ENCODE measurements around the gene BTBD10. TPM values are rescaled to one million over a fixed set of nuclear protein-coding genes. Genes with fewer than 3 reads are reported as not detected.
A peak's percentile ranks its signal among the peaks of the same experiment; 100 is the strongest.

BTBD10 gene
- total and polyA plus RNA-seq, 3 experiments from 2014 or later, result 14.3 to 27.3 (median 24.1) TPM

DNA sequence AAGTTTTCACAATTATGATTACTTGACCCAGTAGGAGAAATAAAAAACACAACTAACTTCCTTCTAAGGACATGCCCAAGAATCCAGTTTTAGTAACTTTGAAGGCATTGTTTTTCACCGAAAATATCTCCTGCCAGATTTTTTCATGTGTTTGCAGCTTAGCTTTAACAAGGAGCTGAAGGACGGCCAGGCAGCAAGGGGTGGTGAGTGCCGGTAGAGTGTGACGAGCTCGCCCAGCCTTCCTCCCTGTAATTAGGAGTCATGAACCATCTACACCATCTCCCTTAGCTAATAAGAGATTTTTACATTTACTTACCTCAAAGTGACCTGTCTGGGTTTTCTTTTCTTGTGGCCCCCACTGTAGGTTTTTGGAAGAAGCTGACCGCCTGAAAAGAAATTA, 113.4 kb downstream of the BTBD10 start:
- H3K4me3 ChIP-seq (ENCODE audit: low read length), result no peak overlapping the region
- H3K4me1 Mint-ChIP-seq, result peaks cover 52 to 69% (median 58%) of the 10 kb centered on the region in 3 donors
- peak overlapping the region in 4 of 8 donors; percentile 12 to 56 (median 51) for H3K27ac Mint-ChIP-seq
- POLR2A ChIA-PET, result no interaction called here
- DNase-seq, result no peak
- peaks cover 25% of the 10 kb centered on the region for H3K36me3 ChIP-seq (ENCODE audit: insufficient read depth, low read length)
- H3K36me3 Mint-ChIP-seq, result peaks cover 0 to 70% (median 22%) of the 10 kb centered on the region in 3 donors
- no peaks in the 10 kb centered on the region for H3K27me3 ChIP-seq (ENCODE audit: insufficient read depth, low read length, poor library complexity, severe bottlenecking)
- CTCF ChIA-PET, result interaction anchor here (1.4 to 1.7 kb wide), 2 partner anchors 14 to 385 kb away, joined by 4 to 8 read pairs; no protein-coding TSS in a partner anchor
- H3K9me3 Mint-ChIP-seq, result no peaks in the 10 kb centered on the region
- no peaks in the 10 kb centered on the region for H3K27me3 Mint-ChIP-seq
- H3K4me1 ChIP-seq (ENCODE audit: insufficient read depth, low read length), result peaks cover 19% of the 10 kb centered on the region
- no peak overlapping the region for H3K27ac ChIP-seq (ENCODE audit: low read depth, low read length)
- no peaks in the 10 kb centered on the region for H3K9me3 ChIP-seq (ENCODE audit: low read length)
- no peak overlapping the region for H3K4me3 Mint-ChIP-seq

DNA sequence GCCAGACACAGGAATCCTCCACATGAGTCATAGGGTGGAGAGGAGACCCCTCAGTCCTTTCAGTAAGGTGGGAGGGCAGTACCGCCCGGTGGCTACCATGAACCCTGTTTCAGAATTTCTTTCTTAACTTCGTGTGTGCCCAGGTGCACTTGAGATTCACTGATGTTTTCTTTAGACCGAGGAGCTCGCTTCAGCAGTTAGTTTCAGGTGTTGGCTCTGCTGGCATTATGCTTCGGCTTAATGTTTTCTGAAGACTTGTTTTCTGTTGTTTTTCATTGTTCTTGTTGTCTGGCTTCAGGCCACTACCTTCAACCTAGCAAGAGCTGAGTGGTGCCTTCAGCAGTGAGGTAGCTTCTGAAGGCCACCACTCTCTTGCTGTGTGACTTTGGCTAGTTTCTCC, 114.0 kb downstream of the BTBD10 start:
- H3K9me3 ChIP-seq (ENCODE audit: low read length), result no peaks in the 10 kb centered on the region
- H3K4me1 Mint-ChIP-seq, result peaks cover 51 to 69% (median 63%) of the 10 kb centered on the region in 3 donors
- H3K27me3 ChIP-seq (ENCODE audit: insufficient read depth, low read length, poor library complexity, severe bottlenecking), result no peaks in the 10 kb centered on the region
- ChIA-PET CTCF (interaction anchor here (1.4 to 1.7 kb wide), 2 partner anchors 13 to 385 kb away, joined by 4 to 8 read pairs; no protein-coding TSS in a partner anchor), POLR2A (no interaction called here)
- H3K27me3 Mint-ChIP-seq, result no peaks in the 10 kb centered on the region
- H3K36me3 ChIP-seq (ENCODE audit: insufficient read depth, low read length), result peaks cover 22% of the 10 kb centered on the region
- peak overlapping the region in 3 of 8 donors; percentile 47 to 83 (median 71) for H3K27ac Mint-ChIP-seq
- H3K27ac ChIP-seq (ENCODE audit: low read depth, low read length), result no peak overlapping the region
- H3K4me3 Mint-ChIP-seq, result no peak overlapping the region
- H3K4me1 ChIP-seq (ENCODE audit: insufficient read depth, low read length), result peaks cover 19% of the 10 kb centered on the region
- H3K9me3 Mint-ChIP-seq, result no peaks in the 10 kb centered on the region
- peaks cover 0 to 67% (median 22%) of the 10 kb centered on the region in 3 donors for H3K36me3 Mint-ChIP-seq
- DNase-seq, result no peak
- H3K4me3 ChIP-seq (ENCODE audit: low read length), result no peak overlapping the region

DNA sequence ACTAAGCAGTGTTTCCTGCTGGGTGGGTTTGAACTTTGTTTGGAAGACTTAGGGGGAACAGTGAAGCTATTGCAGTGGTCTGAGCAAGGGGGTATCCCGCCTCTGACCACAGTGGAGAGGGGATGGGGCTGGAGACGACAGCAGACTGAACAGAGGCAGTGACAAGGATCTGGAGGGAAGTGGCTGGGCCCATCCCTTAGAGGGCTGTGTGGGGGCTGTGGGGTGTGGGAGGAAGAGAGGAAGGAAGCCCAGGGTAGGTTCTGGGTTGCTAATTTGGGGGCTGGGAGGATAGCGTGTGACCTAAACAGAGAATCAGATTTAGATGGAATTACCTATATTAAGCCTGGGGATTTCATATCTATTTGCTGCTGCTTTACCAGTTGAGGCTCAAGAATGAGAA, 114.7 kb downstream of the BTBD10 start:
- H3K4me3 Mint-ChIP-seq, result peak overlapping the region in 4 of 7 donors; percentile 7 to 66 (median 38)

DNA sequence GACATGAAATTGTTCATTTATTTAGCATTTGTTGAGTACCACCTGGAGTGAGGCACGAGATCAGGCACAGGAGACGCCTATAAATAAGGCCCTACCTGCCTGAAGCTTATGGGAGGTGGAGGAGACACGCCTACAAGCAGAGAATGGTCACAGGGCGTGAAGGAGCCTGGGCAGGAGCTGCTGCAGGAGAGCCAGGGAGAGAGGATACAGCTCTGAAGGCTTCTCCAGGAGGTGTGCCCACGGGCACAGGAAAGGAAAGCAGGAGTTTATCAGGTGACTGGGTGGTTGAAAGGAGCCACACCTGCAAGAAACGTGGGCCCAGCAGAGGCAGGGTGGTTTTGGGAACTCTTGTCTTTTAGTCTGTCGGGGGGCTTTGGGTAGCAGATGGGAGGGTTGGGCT, 115.1 kb downstream of the BTBD10 start:
- H3K27ac ChIP-seq (ENCODE audit: low read depth, low read length), result no peak overlapping the region
- peaks cover 19% of the 10 kb centered on the region for H3K4me1 ChIP-seq (ENCODE audit: insufficient read depth, low read length)
- H3K27ac Mint-ChIP-seq, result peak overlapping the region in 7 of 8 donors; percentile 64 to 93 (median 74)
- H3K36me3 Mint-ChIP-seq, result peaks cover 0 to 65% (median 19%) of the 10 kb centered on the region in 3 donors
- H3K4me3 ChIP-seq (ENCODE audit: low read length), result no peak overlapping the region
- H3K4me3 Mint-ChIP-seq, result peak overlapping the region in 5 of 7 donors; percentile 7 to 66 (median 49)
- ChIA-PET POLR2A (no interaction called here), CTCF (no interaction called here)
- H3K9me3 Mint-ChIP-seq, result no peaks in the 10 kb centered on the region
- H3K27me3 ChIP-seq (ENCODE audit: insufficient read depth, low read length, poor library complexity, severe bottlenecking), result no peaks in the 10 kb centered on the region
- H3K27me3 Mint-ChIP-seq, result no peaks in the 10 kb centered on the region
- H3K36me3 ChIP-seq (ENCODE audit: insufficient read depth, low read length), result peaks cover 22% of the 10 kb centered on the region
- no peak for DNase-seq
- H3K4me1 Mint-ChIP-seq, result peaks cover 58 to 79% (median 64%) of the 10 kb centered on the region in 3 donors
- H3K9me3 ChIP-seq (ENCODE audit: low read length), result no peaks in the 10 kb centered on the region

More for the DNA sequence above, 114.7 kb downstream of the BTBD10 start:
- peaks cover 0 to 67% (median 23%) of the 10 kb centered on the region in 3 donors for H3K36me3 Mint-ChIP-seq
- peaks cover 57 to 75% (median 67%) of the 10 kb centered on the region in 3 donors for H3K4me1 Mint-ChIP-seq
- Histone ChIP-seq H3K27ac (ENCODE audit: low read depth, low read length) (no peak overlapping the region), H3K27me3 (ENCODE audit: insufficient read depth, low read length, poor library complexity, severe bottlenecking) (no peaks in the 10 kb centered on the region), H3K36me3 (ENCODE audit: insufficient read depth, low read length) (peaks cover 22% of the 10 kb centered on the region), H3K4me3 (ENCODE audit: low read length) (no peak overlapping the region), H3K9me3 (ENCODE audit: low read length) (no peaks in the 10 kb centered on the region), H3K4me1 (ENCODE audit: insufficient read depth, low read length) (peaks cover 19% of the 10 kb centered on the region)
- ChIA-PET CTCF (no interaction called here), POLR2A (no interaction called here)
- DNase-seq, result no peak
- H3K27me3 Mint-ChIP-seq, result no peaks in the 10 kb centered on the region
- H3K27ac Mint-ChIP-seq, result peak overlapping the region in 7 of 8 donors; percentile 64 to 93 (median 74)
- no peaks in the 10 kb centered on the region for H3K9me3 Mint-ChIP-seq

DNA sequence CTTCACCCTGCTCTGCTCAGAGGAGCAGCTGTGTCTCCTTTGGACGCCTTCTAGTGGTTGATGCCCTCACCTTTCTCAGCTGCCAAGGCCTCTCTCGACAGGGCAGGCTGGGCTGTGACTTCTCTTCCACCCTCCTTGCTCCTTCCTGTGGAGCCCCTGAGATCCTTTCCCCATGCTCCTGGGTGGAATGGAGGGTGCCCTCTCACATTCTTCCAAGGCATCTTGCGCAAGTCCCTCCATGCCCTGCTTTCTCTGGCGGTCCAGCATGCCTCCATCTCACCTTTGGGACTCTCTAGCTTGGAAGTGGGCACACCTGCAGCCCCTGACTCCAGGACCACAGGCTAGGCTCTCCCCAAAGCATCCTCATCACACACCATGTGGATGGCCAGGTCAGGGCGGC, 116.6 kb downstream of the BTBD10 start:
- Mint-ChIP-seq H3K4me1 (peaks cover 57 to 83% (median 71%) of the 10 kb centered on the region in 3 donors), H3K4me3 (peak overlapping the region in 1 of 7 donors; percentile 24), H3K27ac (peak overlapping the region in 3 of 8 donors; percentile 37 to 69 (median 47)), H3K9me3 (no peaks in the 10 kb centered on the region), H3K36me3 (peaks cover 0 to 64% (median 14%) of the 10 kb centered on the region in 3 donors), H3K27me3 (no peaks in the 10 kb centered on the region)
- Histone ChIP-seq H3K9me3 (ENCODE audit: low read length) (no peaks in the 10 kb centered on the region), H3K27ac (ENCODE audit: low read depth, low read length) (no peak overlapping the region), H3K27me3 (ENCODE audit: insufficient read depth, low read length, poor library complexity, severe bottlenecking) (no peaks in the 10 kb centered on the region), H3K4me3 (ENCODE audit: low read length) (no peak overlapping the region), H3K4me1 (ENCODE audit: insufficient read depth, low read length) (peaks cover 19% of the 10 kb centered on the region), H3K36me3 (ENCODE audit: insufficient read depth, low read length) (peaks cover 11% of the 10 kb centered on the region)
- no peak for DNase-seq
- CTCF ChIA-PET, result interaction anchor here (1.8 kb wide), 1 partner anchor 11 kb away, joined by 7 read pairs; no protein-coding TSS in a partner anchor
- POLR2A ChIA-PET, result no interaction called here

DNA sequence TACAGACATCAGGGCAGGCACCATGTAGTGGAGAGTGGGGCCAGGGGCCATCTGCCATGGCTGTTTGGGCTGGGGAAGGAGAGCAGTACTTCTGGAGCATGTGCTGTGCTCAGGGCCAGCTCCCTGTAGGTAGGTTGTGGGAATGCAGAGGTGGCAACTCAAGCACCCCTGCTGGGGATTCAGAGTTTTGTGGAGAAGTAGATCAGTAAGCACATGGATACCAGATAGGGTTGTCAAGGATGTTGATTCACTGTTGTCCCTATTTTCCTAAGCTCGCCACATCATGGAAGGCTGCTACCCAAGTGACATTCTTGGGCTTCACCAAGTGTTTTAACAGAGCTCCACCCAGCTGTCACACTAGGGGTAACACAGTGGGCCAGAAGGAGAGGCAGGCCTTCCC, 118.2 kb downstream of the BTBD10 start:
- Mint-ChIP-seq H3K27me3 (no peaks in the 10 kb centered on the region), H3K4me1 (peaks cover 64 to 93% (median 79%) of the 10 kb centered on the region in 3 donors), H3K9me3 (no peaks in the 10 kb centered on the region), H3K4me3 (no peak overlapping the region), H3K36me3 (peaks cover 0 to 64% (median 8%) of the 10 kb centered on the region in 3 donors), H3K27ac (peak overlapping the region in 3 of 8 donors; percentile 19 to 52 (median 45))
- Histone ChIP-seq H3K27ac (ENCODE audit: low read depth, low read length) (no peak overlapping the region), H3K9me3 (ENCODE audit: low read length) (no peaks in the 10 kb centered on the region), H3K4me1 (ENCODE audit: insufficient read depth, low read length) (peaks cover 19% of the 10 kb centered on the region), H3K4me3 (ENCODE audit: low read length) (no peak overlapping the region), H3K27me3 (ENCODE audit: insufficient read depth, low read length, poor library complexity, severe bottlenecking) (no peaks in the 10 kb centered on the region), H3K36me3 (ENCODE audit: insufficient read depth, low read length) (peaks cover under 1% of the 10 kb centered on the region)
- no peak for DNase-seq
- POLR2A ChIA-PET, result no interaction called here
- CTCF ChIA-PET, result interaction anchor here (1.0 to 2.8 kb wide), 13 partner anchors 9 to 381 kb away, joined by 3 to 14 read pairs (median 4); no protein-coding TSS in a partner anchor

DNA sequence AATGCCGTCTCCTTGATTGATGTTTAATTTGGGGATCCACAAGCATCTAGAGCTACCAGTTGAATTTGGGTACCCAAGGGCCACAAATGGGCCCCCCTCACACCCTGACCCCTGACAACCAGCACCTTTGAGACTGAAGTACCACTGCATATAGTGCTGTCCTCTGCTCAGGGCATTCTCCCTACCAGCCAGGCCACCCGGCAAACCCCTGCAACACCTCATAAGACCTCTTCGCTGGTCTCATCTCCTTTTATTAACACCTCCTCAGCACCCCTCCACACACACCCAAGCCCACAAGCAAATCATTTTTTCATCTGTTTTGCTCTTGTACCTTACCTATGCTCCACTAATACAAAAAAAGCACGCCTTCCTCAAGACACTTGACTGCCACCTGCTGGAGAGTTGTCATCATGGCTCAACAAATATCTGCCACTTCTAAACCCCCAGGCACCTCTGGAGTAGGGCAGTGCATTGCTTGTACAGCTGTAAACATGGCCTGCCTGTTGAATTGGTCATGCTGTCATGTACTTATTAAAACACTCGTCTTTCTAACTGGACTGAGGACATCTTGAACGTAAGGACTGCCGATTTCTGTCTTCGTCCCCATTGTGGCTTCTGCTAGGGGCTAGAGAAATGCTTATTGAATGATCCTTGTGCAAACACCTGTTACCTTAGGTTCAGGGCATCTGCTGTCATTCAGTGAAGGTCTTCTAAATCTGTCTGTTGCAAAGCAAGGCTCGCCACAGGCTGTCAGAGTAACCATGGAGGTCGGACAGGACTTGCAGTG, 118.9 kb downstream of the BTBD10 start:
- Mint-ChIP-seq H3K4me1 (peaks cover 65 to 94% (median 81%) of the 10 kb centered on the region in 3 donors), H3K27me3 (no peaks in the 10 kb centered on the region), H3K27ac (peak overlapping the region in 6 of 8 donors; percentile 2 to 77 (median 36)), H3K4me3 (peak overlapping the region in 1 of 7 donors; percentile 5), H3K9me3 (no peaks in the 10 kb centered on the region), H3K36me3 (peaks cover 0 to 61% (median 8%) of the 10 kb centered on the region in 3 donors)
- no peak overlapping the region for H3K27ac ChIP-seq (ENCODE audit: low read depth, low read length)
- POLR2A ChIA-PET, result no interaction called here
- no peaks in the 10 kb centered on the region for H3K27me3 ChIP-seq (ENCODE audit: insufficient read depth, low read length, poor library complexity, severe bottlenecking)
- H3K4me1 ChIP-seq (ENCODE audit: insufficient read depth, low read length), result peaks cover 24% of the 10 kb centered on the region
- peak; percentile 47 to 77 (median 54) for DNase-seq
- H3K9me3 ChIP-seq (ENCODE audit: low read length), result no peaks in the 10 kb centered on the region
- H3K36me3 ChIP-seq (ENCODE audit: insufficient read depth, low read length), result no peaks in the 10 kb centered on the region
- CTCF ChIA-PET, result interaction anchor here (0.7 to 2.8 kb wide), 21 partner anchors 8 to 380 kb away, joined by 3 to 14 read pairs (median 4); no protein-coding TSS in a partner anchor
- no peak overlapping the region for H3K4me3 ChIP-seq (ENCODE audit: low read length)

DNA sequence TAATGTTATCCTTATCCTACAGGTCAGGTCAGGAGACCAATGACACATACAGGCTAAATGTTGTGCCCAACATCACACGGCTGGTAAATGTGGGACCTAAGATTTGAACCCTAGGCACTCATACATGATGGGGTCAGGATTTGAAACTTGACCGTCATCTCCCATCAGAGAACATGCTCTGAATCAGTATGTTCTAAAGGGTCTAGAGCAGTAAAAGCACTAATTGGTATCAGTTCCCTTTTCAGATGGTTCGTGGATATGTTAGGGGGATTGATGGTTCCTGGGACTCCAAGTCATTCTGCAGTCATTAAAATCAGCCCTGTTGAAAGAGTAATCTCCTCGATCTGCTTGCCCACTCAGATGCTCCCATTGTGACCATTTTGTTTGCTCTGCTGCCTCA, 120.0 kb downstream of the BTBD10 start:
- no peaks in the 10 kb centered on the region for H3K27me3 Mint-ChIP-seq
- Histone ChIP-seq H3K4me3 (ENCODE audit: low read length) (no peak overlapping the region), H3K4me1 (ENCODE audit: insufficient read depth, low read length) (peaks cover 28% of the 10 kb centered on the region), H3K27me3 (ENCODE audit: insufficient read depth, low read length, poor library complexity, severe bottlenecking) (no peaks in the 10 kb centered on the region), H3K9me3 (ENCODE audit: low read length) (no peaks in the 10 kb centered on the region), H3K27ac (ENCODE audit: low read depth, low read length) (no peak overlapping the region), H3K36me3 (ENCODE audit: insufficient read depth, low read length) (no peaks in the 10 kb centered on the region)
- CTCF ChIA-PET, result interaction anchor here (0.7 to 2.8 kb wide), 12 partner anchors 8 to 379 kb away, joined by 3 to 14 read pairs (median 4); no protein-coding TSS in a partner anchor
- peak overlapping the region in 6 of 8 donors; percentile 7 to 77 (median 64) for H3K27ac Mint-ChIP-seq
- DNase-seq, result no peak
- H3K4me1 Mint-ChIP-seq, result peaks cover 70 to 95% (median 85%) of the 10 kb centered on the region in 3 donors
- POLR2A ChIA-PET, result no interaction called here
- no peaks in the 10 kb centered on the region for H3K9me3 Mint-ChIP-seq
- no peak overlapping the region for H3K4me3 Mint-ChIP-seq
- peaks cover 0 to 51% (median 5%) of the 10 kb centered on the region in 3 donors for H3K36me3 Mint-ChIP-seq
